CD4-positive, alpha-beta T cell treated with Interleukin-21 for 1 hour (primary cell): ENCODE results near the gene MOXD1.
"Not testable (repeated sequence)": the region's sequence is repeated elsewhere in the genome, so short reads cannot be mapped to it uniquely, and the experiment has no call there.

Experiments
- DNase-seq: peaks from one replicate; pipeline ENCODE4 v3.0.0-alpha.2; 2020

Gene MOXD1

DNA sequence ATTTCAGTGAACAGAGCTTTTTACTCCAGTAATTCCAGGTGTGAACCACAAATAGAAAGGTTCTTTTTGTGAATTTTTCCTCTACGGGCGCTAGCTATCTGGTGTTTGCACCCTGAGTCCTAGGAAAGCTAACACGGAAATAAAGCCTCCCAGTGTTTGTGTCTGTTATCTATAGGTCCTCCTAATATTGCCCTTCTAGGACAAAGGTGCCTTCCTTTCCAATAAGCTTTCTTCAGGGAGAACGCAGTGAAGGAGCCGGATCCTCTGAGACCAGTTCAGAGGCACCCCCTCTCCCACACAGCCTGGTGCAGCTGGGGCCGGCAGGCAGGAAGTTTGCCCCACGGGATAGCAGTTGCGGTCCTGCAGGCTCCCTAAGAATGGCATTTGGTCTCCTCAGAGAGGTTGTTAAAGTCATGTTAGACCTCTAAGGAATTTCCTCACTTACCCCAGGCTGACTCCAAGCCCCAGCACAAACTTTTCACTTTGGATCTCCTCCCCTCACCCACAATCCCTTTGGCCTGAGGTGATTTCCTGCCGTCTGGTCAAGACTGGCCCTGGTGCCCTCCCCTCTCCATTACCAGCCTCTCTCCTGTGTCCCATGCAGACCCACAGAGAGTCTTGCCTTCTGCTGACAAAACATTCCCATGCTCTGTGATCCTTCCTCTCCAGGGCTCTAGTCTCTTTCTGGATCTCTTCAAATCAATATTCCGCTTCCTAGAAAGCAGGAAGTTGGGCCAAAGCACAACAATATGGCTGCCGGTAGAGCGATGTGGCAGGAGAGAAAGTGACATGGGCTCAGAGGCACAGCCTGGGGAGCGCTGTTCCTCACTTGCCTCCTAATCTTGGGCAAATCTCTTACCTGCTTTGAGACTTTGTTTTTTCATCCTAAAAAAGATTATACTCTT, 126.0 kb downstream of the MOXD1 start:
- no peak for DNase-seq

DNA sequence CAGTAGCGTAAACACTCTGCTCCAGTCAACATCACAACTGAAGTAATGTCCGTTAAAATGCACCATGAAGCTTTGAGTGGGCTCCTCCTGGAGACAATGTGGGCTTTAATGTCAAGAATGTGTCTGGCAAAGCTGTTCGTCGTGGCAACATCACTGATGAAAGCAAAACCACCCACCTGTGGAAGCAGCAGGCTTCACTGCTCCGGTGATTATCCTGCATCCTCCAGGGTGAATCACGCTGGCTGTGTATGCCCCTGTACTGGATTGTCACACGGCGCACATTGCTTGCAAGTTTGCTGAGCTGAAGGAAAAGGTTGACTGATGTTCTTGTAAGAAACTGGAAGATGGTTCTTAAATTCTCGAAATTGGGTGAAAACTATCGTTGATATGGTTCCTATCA, 128.5 kb downstream of the MOXD1 start:
- no peak for DNase-seq

DNA sequence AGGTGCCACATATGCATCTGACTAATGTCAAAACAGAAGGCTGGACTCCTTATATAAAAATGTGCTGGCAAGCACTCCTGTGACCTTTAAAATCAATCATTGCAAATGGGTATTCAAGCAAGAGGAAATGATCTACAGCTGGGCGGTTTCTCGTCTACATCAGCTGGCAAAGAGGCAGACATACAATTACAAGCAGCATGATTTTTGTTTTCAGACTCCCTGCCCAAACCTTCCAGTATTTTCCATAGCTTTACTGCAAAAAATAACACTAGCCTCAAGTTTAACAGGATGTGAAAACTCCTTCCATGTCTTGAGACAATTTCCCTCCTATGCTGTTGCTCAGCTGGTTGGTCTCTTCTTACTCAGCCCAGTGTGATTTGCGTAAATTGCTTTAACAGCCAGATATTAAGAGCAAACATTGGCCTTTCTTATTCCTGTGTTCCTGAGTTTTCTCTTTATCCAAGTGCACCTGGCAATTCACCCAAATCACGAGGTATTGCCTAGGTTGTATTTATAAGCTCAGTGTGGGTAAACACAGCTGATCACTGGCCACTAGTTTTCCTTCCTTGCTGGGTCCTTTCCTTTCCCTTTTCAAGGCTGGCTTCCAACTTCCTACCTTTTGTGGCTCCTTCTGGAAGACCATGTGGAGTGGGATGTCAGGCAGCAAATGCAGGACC, 130.4 kb downstream of the MOXD1 start:
- DNase-seq = no peak

DNA sequence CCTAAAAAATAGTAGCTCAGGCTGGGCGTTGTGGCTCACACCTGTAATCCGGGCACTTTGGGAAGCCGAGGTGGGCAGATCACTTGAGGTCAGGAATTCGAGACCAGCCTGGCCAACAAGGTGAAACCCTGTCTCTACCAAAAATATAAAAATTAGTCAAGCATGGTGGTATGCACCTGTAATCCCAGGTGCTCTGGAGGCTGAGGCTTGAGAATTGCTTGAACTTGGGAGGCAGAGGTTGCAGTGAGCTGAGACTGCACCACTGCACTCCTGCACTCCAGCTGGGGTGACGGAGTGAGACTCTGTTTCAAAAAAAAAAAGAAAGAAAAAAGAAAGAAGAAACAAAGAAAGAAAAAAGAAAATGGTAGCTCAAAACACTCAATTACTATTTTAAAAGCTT, 132.6 kb downstream of the MOXD1 start:
- DNase-seq = not testable (repeated sequence)

DNA sequence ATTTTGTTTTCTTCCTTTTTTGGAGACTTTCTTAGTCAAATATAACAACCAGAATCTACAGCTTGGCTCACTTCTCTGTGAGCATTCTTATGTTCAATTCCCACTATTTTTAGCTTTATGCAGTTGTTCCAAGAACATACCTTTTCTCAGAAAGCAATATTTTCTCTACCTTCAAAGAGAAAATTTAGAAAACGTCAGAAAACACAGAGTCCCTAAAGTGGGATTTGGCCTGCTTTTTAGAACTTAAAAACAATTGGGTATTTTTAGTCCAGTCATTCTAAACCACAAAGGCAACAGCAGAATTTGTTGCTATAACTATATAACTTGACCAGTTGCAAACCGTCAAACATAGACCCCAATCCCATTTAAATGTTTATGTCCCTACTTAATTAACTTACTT, 133.1 kb downstream of the MOXD1 start:
- DNase-seq = no peak

DNA sequence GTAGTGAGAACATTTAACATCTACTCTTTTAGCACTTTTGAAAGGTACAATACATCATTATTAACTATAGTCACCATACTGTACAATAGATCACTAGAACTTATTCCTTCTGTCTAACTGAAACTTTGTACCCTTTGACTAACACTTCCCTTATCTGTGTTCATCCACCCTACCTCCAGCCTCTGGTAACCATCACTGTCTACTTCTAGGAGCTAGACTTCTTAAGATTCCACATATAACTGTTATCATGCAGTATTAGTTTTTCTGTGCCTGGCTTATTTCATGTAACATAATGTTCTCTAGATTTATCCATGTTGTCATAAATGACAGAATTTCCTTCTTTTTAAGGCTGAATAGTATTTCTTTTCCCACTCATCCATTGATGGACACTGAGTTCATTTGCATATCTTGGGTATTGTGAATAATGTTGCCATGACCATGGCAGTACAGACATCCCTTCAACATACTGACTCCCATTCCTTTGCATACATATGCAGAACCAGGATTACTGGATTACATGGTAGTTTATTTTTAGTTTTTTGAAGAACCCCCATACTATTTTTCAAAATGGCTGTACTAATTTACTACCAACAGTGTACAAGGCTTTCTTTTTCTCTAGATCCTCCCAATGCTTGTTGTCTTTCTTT, 135.7 kb downstream of the MOXD1 start:
- no peak for DNase-seq

DNA sequence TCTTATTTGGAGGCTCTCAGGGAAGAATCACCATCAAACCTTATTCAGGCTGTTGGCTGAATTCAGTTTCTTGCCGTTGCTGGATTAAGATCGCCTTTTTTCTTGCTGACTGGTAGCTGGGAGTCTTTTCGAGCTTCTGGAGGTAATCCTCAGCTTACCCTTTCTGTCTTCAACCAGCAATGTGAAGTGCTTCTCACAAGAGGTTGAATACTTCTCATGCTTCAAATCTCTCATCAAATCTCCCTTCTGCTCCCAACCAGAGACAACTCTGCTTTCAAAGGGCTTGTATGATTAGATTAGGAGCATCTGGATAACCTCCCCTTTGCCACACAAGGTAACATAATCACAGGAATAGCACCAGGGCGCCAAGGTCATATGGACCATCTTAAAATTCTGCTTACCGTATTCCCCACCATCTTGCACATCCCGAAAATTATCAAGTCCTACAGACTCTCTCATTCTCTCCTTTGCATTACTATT, 137.2 kb downstream of the MOXD1 start:
- no peak for DNase-seq

DNA sequence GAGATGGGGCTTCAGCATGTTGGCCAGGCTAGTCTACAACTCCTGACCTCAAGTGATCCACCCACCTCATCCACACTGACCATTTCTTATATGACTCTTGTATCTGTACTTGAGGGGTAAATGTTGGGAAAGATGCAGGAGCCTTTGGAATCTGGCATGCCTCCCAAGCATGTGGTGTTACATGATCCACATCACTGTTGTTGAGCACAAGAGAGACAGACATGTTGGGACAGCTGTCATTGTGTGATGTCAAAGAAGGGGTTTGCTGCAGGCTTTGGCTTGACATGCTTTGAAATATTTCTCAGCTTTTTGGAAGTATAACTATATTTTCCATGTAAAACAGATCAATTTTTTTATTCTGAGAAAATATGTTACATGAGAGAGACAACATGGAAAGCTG, 139.9 kb downstream of the MOXD1 start:
- no peak for DNase-seq

DNA sequence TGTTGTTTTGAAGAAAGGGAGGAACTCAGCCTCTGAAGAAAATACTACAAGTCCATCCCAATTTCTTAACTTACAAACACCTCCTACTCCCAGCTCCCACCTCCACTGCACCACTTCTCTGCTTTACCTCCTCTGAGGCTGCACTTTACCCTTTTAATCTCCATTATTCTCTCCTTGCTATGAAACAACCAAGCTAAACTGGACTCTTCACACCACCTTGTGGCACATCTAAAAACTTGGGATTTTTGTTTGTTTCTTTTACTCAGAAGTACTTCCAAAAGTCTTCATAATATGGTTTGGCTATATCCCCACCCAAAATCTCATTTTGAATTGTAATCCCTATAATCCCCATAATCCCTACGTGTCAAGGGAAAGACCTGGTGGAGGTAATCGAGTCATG, 142.2 kb downstream of the MOXD1 start:
- DNase-seq = no peak

DNA sequence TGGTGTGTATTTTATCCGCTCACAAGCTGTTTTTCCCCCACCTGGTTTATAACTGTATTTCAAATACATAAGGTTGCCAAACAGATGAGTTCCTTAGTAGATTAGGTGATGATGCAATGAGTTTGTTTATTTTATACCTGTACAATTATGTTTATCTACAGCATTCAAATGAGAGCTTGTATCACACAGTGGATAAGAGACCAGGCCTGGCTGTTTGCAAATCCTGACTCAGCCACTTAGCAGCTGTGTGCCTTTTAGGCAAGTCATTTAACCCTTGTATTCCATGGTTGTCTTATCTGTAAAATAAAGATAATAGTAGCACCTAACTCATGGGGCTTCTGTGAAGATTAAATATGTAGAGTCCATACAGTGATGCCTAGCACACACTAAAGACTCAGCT, 143.7 kb downstream of the MOXD1 start:
- DNase-seq = no peak

DNA sequence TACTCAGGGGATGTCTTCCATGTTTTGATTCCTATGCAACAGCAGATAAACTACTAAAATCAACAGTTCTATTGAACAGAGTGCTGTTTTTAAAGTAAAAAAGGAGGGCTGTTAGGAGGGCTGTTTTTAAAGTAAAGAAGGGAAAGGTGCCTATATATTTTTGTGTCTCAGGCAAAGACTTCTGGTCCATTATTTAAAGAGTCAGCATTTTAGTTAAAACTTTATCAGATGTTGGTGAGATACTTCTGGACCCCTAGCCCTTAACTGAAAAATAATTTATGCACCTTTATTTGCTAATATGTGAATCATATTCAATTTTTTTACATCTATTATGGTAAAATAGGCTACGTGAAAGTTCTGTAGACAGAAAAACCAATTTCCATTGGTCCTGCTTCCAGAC, 144.8 kb downstream of the MOXD1 start:
- no peak for DNase-seq

DNA sequence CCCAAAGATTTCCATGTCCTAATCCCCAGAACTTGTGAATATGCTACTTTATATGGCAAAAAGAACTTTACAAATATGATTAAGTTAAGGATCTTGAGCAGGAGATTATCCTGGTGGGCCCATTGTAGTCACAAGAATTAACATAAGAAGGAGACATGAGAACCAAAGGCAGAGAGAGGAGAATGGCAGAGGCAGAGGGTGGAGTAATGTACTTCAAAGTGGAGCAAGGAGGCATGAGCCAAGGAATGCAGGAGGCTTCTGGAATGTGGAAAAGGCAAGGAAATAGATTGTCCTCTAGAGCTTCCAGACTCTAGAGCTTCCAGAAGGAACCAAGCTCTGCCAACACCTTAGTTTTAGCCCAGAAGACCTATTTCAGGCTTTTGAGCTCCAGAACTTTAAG, 147.4 kb downstream of the MOXD1 start:
- no peak for DNase-seq

DNA sequence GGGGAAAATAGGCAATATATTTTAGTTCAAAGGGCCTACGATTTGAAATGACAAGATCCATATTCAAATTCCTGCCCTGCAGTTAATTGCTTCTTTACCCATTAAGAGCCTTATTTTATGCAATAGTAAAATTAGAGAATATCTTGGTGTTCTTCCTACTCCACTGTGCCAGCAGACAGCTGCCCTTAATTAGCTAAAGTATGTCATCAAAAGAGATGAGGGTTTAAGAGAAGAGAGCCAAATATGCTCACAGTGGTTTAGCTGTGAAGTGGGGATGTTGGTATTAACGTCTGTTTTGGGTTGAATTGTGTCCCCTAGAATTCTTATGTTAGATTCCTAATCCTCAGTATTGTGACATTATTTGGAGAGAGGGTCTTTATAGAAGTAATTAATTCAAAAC, 148.1 kb downstream of the MOXD1 start:
- no peak for DNase-seq

DNA sequence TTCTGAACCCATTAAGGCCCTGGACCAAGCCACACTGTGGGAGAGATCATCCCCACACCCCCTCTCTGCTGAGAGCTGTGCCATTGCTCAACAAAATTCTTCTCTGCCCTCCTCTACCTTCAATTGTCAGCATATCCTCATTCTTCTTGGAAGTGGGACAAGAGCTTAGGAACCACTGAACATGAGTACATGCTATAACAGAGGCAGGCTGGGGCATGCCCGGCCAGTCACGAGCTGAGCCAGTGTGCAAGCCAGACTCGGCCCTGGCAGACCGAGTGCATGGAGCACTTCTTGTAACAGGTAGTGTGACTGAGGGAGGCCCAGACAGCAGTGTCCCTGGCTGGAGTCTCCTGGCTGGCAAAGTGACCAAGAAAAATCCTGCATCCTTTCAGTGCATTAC, 149.2 kb downstream of the MOXD1 start:
- no peak for DNase-seq

DNA sequence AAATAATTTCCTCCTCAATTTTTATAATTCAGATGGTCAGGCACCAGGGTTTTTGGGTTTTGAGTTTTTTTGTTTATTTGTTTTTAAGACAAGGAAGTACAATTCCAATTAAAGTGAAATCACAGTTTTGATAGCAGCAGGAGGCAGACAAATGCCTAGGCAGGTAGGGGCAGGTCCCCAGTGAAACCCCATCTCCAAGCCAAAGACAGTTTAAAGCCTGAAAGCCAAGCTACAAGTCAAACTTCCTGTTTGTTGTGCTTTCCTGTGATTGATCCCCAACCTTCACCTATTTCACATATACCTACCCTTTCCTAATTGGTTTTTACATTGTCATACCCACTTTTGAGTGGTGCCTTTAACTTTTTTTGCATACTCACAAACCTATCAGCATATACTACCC, 149.6 kb downstream of the MOXD1 start:
- no peak for DNase-seq

DNA sequence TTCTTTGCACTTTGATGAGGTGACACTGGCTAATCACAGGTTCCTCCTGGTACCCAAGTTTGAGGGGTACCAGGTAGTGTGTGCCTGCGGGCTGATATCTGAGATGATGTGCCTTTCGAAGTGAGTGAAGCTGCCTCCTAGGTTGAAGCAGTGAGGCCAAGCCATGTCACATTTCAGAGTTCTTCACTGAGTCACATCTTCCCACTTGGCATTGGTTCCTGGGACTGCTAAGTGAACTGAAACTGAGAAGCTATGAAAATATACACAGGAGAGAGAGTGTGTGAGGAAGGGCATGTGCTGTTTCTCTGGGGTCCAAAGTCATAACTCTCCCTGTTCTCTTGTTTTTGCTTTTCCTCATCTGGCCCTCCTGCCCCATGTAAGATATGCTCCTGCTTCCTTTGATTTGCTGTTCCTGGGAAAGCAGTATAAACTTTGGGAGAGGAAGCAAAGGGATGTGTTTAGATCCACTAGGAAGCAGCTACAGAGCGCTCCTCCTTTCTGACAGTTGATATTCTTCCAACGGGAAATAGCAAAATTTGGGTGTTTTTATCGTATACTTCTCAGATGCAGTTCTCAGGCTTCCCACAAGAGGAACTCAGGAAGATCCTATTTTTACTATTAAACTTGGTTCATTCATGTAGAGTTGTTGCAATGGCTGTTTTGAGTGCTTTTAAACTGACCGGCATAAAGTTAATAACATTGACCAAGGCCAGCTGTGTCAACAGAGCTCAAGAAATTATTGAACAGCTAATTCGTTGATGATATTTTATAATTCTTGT, 153.7 kb downstream of the MOXD1 start:
- DNase-seq = no peak

DNA sequence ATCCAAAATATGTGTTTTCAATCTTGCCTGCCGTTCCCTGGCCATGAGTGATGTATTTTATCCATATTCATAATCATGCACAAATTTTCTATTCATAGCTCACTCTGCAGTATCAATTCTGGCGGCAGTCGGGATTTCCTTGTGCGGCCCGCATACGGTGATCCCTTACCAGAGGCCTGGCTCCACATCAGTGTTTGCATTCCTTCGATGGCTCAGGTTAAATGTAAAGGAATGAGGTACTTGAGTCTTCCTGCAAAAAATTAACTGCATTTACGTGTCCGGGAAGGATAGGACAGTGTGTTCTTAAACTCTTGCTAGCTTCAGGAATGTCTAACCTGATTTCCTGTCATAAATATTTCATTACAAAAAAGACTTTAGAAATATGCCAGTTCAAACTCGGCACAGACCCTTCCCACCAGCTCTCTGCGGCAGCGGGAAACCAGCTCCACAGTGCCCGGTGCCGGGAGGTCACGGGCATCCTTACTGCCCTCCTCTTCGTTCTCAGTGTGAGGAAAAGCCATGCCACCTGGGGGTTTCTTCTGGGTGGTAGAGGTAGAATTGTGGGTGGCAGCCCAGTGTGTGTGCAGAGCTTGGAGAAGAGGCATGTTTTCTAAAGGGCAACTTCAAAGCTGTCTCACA, 154.5 kb downstream of the MOXD1 start:
- no peak for DNase-seq

DNA sequence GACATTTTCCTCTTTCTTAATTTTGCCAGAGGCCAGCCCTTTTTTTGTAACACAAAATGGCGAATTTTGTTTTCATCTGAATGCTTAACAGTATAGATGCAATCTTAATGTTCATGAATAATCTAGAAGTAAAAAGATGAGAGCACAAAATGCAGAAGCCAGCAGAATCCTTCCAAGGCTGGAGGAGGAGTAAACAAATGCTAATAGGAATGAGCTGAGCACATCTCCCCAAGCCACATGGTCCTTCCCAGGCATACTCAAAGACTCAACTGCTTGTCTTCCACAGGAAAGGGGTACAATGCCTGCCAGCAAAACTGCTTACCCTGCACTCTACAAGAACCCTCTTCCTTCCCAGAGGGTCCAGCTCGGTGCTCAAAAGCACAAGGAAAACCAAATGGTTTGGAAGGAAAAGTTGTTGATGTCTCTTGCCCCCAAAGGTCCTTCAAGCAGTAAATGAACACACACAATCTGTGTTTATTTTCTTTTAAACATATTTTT, 155.1 kb downstream of the MOXD1 start:
- no peak for DNase-seq
